Lower lobe of right lung (tissue), 2 donors: Measurements from ENCODE around the gene MTMR2. TPM values are rescaled to one million over a fixed set of nuclear protein-coding genes. Genes with fewer than 3 reads are reported as not detected.
"Not testable (repeated sequence)": the region's sequence is repeated elsewhere in the genome, so short reads cannot be mapped to it uniquely, and the experiment has no call there.

Experiments used
- ATAC-seq, 2 donors: fragments of 200-7000 bp; cut with Tn5 transposase; one replicate each; pipeline ENCODE4 v1.9.1; 2020 to 2022; ENCODE audit warnings: mild to moderate bottlenecking in 2 of 2, moderate library complexity in 2 of 2
- DNase-seq: peaks from one replicate; pipeline ENCODE4 v3.0.0-alpha.2; 2020
- H3K27ac ChIP-seq: fragments of 200-600 bp; one replicate; pipeline ENCODE4 v1.8.0; 2022
- H3K27me3 ChIP-seq: fragments of 200-600 bp; one replicate; pipeline ENCODE4 v1.8.0; 2022; ENCODE audit warnings: low read depth
- H3K36me3 ChIP-seq: fragments of 200-600 bp; one replicate; pipeline ENCODE4 v1.8.0; 2022; ENCODE audit warnings: mild to moderate bottlenecking
- H3K4me1 ChIP-seq: fragments of 200-600 bp; one replicate; pipeline ENCODE4 v1.8.0; 2022
- H3K4me3 ChIP-seq: fragments of 200-600 bp; one replicate; pipeline ENCODE4 v1.8.0; 2022; ENCODE audit warnings: mild to moderate bottlenecking
- H3K9me3 ChIP-seq: fragments of 200-600 bp; one replicate; pipeline ENCODE4 v1.8.0; 2022
- intact Hi-C: fragments of 100-400 bp; cut with DNase I; formaldehyde crosslinking; loops from one replicate; pipeline ENCODE4 v1.11.0; 2022
- total RNA-seq: library from RNA; stranded (reverse); fragmentation: NEBNext Ultra II Directional; extraction: Animal tissue kit (Norgen Biotek cat#: 25700); gene quantifications from one replicate; pipeline ENCODE4 v1.2.1, GENCODE V29; 2021
- TF ChIP-seq, protein P1 (sequence below): fragments of 200-600 bp; IDR thresholded peaks from one replicate; pipeline ENCODE4 v1.8.0; 2022; ENCODE audit warnings: antibody characterized with exemption, mild to moderate bottlenecking
- donor health status: DM: no; HTN: yes; CAD: no; lungs with severe emphysema.

MTMR2 gene
- total RNA-seq, 1 donor from 2014 or later = 24.9 TPM

DNA sequence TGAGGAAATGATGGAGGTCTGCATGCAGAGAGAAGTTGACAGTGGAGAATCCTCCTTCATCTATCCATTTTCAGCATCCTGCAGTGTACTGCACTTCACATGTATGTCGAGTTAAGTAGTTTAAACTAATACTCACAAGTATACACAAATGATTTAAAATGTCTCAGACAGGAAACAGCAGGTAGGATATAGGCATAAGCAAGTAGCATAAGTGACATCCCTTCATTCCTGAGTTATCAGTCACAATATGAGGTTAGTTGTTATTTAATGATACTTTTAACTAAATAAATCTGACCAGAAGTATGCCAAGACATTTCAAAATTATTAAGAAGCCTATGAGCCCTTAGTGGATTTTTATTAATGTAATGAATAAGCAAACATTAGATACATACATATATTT is 37.4 kb downstream of the MTMR2 start:
- DNase-seq = no peak
- no peak overlapping the region for H3K27ac ChIP-seq
- H3K36me3 ChIP-seq = peaks cover 15% of the 10 kb centered on the region
- no peak overlapping the region for H3K4me3 ChIP-seq
- no peaks in the 10 kb centered on the region for H3K9me3 ChIP-seq
- H3K27me3 ChIP-seq = no peaks in the 10 kb centered on the region
- H3K4me1 ChIP-seq = no peaks in the 10 kb centered on the region
- TF ChIP-seq, protein P1, sequence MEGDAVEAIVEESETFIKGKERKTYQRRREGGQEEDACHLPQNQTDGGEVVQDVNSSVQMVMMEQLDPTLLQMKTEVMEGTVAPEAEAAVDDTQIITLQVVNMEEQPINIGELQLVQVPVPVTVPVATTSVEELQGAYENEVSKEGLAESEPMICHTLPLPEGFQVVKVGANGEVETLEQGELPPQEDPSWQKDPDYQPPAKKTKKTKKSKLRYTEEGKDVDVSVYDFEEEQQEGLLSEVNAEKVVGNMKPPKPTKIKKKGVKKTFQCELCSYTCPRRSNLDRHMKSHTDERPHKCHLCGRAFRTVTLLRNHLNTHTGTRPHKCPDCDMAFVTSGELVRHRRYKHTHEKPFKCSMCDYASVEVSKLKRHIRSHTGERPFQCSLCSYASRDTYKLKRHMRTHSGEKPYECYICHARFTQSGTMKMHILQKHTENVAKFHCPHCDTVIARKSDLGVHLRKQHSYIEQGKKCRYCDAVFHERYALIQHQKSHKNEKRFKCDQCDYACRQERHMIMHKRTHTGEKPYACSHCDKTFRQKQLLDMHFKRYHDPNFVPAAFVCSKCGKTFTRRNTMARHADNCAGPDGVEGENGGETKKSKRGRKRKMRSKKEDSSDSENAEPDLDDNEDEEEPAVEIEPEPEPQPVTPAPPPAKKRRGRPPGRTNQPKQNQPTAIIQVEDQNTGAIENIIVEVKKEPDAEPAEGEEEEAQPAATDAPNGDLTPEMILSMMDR = no peak
- intact Hi-C loops = no loop called here
- ATAC-seq = no peak

DNA sequence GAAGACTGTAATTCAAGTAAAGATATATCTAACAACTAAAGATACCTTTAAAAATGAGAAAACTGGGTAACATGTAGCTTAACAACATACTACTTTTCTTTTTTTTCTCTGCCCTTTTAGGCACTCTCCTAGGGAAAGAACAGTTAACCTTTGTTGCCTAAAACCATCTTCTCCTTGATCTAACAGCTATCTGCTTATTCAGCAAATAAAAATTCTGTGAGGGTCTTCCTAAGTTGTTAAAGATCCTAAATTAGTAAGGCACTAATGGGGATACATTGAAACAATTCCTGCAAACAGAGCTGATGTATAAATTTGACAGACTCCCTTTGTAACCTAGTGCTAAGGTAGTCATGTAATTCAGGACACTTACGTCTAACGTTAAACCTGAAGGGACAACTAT is 39.1 kb downstream of the MTMR2 start:
- ATAC-seq = no peak
- no peaks in the 10 kb centered on the region for H3K4me1 ChIP-seq
- TF ChIP-seq, protein P1 = no peak
- H3K27me3 ChIP-seq = no peaks in the 10 kb centered on the region
- DNase-seq = no peak
- intact Hi-C loops = no loop called here
- peaks cover 20% of the 10 kb centered on the region for H3K36me3 ChIP-seq
- H3K9me3 ChIP-seq = no peaks in the 10 kb centered on the region
- H3K27ac ChIP-seq = no peak overlapping the region
- no peak overlapping the region for H3K4me3 ChIP-seq

DNA sequence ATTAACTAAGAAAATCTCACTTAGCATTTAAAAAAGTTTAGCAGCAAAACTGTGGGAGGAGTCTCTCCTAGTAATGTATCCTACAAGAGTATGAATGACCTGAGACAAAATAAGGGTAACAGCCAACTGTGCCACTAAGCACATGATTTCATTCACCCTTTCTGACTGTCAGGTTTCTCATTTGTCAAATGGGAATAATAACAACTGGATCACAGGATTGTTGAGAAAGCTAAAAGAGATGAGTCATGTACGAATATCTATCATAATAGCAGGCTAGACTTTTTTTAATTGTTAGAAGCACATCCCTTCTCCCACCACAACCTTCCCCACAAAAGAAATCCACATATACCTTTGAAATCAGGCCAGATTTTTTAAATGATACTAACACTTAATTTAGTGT is 39.5 kb downstream of the MTMR2 start:
- Histone ChIP-seq H3K4me3 (no peak overlapping the region), H3K9me3 (no peaks in the 10 kb centered on the region), H3K27ac (no peak overlapping the region), H3K4me1 (no peaks in the 10 kb centered on the region), H3K36me3 (peaks cover 20% of the 10 kb centered on the region), H3K27me3 (no peaks in the 10 kb centered on the region)
- intact Hi-C loops = no loop called here
- TF ChIP-seq, protein P1 = no peak
- ATAC-seq (no peak), DNase-seq (no peak)

DNA sequence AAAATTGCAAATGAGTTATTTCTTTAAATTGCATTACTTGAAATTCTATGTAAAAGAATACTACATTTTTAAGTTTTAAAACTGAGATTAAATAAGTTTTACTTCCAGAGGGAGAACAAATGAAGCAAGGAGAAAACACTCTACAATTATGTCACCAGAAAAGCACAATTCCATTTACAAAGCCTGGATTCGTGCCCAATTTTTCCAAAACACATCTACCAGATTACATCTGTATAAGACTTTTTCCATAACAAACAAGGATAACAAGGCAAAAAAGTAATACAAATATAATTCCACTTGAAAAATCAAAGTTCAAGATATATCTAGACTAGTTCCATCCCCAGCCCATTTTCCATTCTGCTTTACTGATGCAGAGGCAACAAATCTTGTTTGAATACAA is 40.5 kb downstream of the MTMR2 start:
- intact Hi-C loops = no loop called here
- no peaks in the 10 kb centered on the region for H3K27me3 ChIP-seq
- no peak overlapping the region for H3K27ac ChIP-seq
- TF ChIP-seq, protein P1 = no peak
- H3K4me3 ChIP-seq = no peak overlapping the region
- no peak for DNase-seq
- H3K4me1 ChIP-seq = no peaks in the 10 kb centered on the region
- no peak for ATAC-seq
- H3K36me3 ChIP-seq = peaks cover 20% of the 10 kb centered on the region
- no peaks in the 10 kb centered on the region for H3K9me3 ChIP-seq

DNA sequence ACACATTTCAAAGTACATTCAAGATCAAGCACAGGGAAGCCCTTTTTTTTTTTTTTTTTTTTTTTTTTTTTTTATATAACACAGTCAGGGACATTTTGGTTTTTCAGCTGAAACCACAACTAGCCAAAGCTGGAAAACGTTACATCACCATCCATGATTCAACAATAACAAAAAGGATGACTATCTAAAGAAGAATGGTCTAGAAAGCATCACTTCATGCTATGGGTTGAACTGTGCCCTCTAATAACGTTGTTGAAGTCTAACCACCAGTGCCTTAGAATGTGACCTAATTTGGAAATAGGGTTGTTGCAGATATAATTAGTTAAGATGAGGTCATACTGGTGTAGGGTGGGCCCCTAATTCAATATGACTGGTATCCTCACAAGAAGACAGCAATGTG is 46.6 kb downstream of the MTMR2 start:
- TF ChIP-seq, protein P1 = no peak
- DNase-seq = no peak

DNA sequence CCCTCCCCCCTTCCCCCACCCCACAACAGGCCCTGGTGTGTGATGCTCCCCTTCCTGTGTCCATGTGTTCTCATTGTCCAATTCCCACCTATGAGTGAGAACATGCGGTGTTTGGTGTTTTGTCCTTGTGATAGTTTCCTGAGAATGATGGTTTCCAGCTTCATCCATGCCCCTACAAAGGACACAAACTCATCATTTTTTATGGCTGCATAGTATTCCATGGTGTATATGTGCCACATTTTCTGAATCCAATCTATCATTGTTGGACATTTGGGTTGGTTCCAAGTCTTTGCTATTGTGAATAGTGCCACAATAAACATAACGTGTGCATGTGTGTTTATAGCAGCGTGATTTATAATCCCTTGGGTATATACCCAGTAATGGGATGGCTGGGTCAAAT is 53.0 kb downstream of the MTMR2 start:
- H3K27me3 ChIP-seq, H3K4me1 ChIP-seq, H3K9me3 ChIP-seq, intact Hi-C loops, ATAC-seq, DNase-seq, H3K27ac ChIP-seq, H3K4me3 ChIP-seq, H3K36me3 ChIP-seq: not testable (repeated sequence)

More for the DNA sequence above, 46.6 kb downstream of the MTMR2 start:
- Histone ChIP-seq H3K4me1 (no peaks in the 10 kb centered on the region), H3K36me3 (peaks cover 5% of the 10 kb centered on the region), H3K27ac (no peak overlapping the region), H3K9me3 (no peaks in the 10 kb centered on the region), H3K27me3 (no peaks in the 10 kb centered on the region), H3K4me3 (no peak overlapping the region)
- ATAC-seq = no peak
- intact Hi-C loops = no loop called here
